ENCODE data around the gene BUD31.

DNA sequence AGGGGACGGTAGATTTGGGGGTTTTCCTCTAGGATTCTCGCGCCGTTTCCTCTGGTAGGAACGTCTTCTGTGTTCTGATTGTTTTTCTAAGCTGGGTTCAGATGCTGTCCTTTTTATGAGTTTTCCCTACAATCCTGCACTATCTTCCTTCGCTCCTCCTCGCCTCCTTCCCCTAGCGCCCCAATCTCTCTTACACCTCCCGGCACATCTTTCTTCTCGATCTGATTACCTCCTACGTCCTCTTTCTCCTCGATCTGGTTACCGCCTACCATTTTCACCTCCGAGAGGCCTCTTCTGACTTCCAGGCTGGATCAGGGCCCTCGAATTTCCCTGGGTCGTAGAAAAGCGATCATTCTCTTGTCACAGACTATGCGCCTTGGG, 413 bp downstream of the BUD31 start:
- TF ChIP-seq, protein P1, sequence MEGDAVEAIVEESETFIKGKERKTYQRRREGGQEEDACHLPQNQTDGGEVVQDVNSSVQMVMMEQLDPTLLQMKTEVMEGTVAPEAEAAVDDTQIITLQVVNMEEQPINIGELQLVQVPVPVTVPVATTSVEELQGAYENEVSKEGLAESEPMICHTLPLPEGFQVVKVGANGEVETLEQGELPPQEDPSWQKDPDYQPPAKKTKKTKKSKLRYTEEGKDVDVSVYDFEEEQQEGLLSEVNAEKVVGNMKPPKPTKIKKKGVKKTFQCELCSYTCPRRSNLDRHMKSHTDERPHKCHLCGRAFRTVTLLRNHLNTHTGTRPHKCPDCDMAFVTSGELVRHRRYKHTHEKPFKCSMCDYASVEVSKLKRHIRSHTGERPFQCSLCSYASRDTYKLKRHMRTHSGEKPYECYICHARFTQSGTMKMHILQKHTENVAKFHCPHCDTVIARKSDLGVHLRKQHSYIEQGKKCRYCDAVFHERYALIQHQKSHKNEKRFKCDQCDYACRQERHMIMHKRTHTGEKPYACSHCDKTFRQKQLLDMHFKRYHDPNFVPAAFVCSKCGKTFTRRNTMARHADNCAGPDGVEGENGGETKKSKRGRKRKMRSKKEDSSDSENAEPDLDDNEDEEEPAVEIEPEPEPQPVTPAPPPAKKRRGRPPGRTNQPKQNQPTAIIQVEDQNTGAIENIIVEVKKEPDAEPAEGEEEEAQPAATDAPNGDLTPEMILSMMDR (IDR thresholded peaks at IDR 0.05 in 2 of 3, conservative IDR thresholded peaks at IDR 0.05 in 1 of 3; ENCODE audit: borderline replicate concordance in 1 of 3, insufficient read depth in 1 of 3, low read depth in 2 of 3, low read length in 2 of 3), result no peak
- TF ChIP-seq EZH2 (IDR thresholded peaks at IDR 0.05), result no peak
- no peak for TF ChIP-seq EZH2phosphoT487 (IDR thresholded peaks at IDR 0.05; ENCODE audit: borderline replicate concordance)
- no peak for TF ChIP-seq POLR2AphosphoS5 (IDR thresholded peaks at IDR 0.05; ENCODE audit: low read depth, low read length)
- no peak for TF ChIP-seq MAX (IDR thresholded peaks at IDR 0.05)
- TF ChIP-seq SP1 (IDR thresholded peaks at IDR 0.05; ENCODE audit: low read depth), result no peak
- no peak for TF ChIP-seq SRF (IDR thresholded peaks at IDR 0.05; ENCODE audit: low read depth)
- TF ChIP-seq ZBTB33 (IDR thresholded peaks at IDR 0.05; ENCODE audit: extremely low read depth, insufficient replicate concordance, low read length), result no peak
- no peak for TF ChIP-seq ZFX (IDR thresholded peaks at IDR 0.05)
- TF ChIP-seq CEBPB (IDR thresholded peaks at IDR 0.05; ENCODE audit: low read depth), result no peak
- TF ChIP-seq JUND (IDR thresholded peaks at IDR 0.05), result no peak
- TF ChIP-seq REST (IDR thresholded peaks at IDR 0.05; ENCODE audit: low read depth), result no peak
- TF ChIP-seq POLR2A (IDR thresholded peaks at IDR 0.05; ENCODE audit: borderline replicate concordance, extremely low read depth, insufficient read depth, insufficient read length), result no peak
- TF ChIP-seq FOSL1 (IDR thresholded peaks at IDR 0.05; ENCODE audit: low read depth), result no peak

All from HCT116 (cell line).